Measurements from ENCODE around the gene SLC44A3.

Gene SLC44A3

DNA sequence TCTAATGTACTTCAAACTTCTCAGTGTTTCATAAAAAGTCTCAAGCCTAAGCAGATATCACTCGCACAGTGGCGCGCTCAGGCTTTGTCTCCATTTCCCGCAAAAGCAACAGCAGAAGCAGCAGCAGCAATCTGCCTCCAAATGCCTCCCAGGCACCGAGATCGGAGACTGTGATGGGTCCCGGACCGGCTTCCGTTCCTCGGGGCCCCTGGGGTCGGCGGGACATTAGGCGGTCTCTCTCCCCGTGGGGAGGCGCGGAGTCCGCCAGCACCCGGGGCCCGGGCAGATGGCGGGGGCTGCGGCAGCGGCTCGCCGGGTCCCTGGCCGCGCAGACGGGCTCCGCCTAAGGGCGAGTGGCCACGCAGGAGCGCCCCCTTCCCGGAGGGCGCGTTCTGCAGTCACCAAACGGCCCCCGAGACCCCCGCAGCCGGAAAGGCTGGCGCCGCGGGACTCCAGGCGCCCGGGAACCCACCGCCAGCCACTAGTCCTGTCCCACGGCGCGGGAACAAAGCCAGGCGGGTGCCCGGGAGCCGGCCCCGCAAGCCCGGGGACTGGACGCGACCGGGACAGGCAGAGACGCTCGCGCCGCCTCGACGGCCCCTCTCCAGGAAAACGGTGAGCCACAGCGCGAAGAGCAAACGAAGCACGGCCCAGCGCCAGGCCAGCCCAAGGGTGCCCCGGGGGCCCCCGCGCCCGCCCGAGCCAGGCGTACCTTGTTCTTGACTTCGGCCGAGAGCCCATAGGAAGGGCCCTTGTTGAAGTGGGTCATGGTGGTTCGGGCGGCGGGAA is 106.2 kb downstream of the SLC44A3 start:
- DNase-seq (ENCODE audit: low read depth, low spot score) = no peak
- H3K36me3 ChIP-seq (ENCODE audit: insufficient read depth, low read length) = peaks cover 17% of the 10 kb centered on the region
- no peaks in the 10 kb centered on the region for H3K9me3 ChIP-seq (ENCODE audit: low read depth, low read length)
- TF ChIP-seq FOXP2 (optimal IDR thresholded peaks at IDR 0.05; ENCODE audit: control extremely low read depth, extremely low read length, insufficient read depth) (no peak), POLR2AphosphoS5 (IDR thresholded peaks at IDR 0.05; ENCODE audit: borderline replicate concordance, low read depth, low read length) (no peak), EZH2 (IDR thresholded peaks at IDR 0.05) (no peak)
- H3K9ac ChIP-seq (ENCODE audit: insufficient read length) = peak overlapping the region; percentile 93
- H3K4me3 ChIP-seq = peak overlapping the region; percentile 94
- H3K27ac ChIP-seq = peak overlapping the region; percentile 96

DNA sequence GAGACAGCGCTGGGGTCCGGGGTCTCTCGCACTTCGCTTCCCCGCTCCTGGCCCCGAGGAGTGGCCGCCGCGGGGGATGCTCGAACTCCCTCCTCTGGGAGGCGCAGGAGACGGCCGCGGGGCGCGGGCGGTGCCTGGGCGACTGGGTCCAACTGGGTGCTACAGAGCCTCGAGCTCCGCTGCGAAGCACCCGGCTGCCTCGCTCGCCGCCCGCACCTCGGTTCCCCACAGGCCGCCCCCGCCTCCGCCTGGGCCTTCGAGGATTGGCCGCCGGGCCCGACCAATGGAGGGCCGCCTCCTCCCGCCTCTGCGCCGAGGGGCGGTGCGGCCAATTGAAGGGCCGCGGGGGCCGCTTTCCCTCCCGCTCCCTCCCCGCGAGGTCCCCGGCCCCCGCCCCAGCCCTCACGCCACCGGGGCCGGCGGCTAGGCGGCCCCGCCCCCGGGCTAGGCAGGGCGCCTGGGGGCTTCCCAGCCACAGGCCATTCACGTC is 106.8 kb downstream of the SLC44A3 start, which contains the start of gene CNN3:
TSS of gene CNN3 (minus strand) at position 196 of the 490 bp plus-strand sequence. CDS start 216 bp downstream, outside the sequence.
- peak within 1 kb of the TSS; percentile 94 for H3K4me3 ChIP-seq
- TF ChIP-seq POLR2AphosphoS5 (IDR thresholded peaks at IDR 0.05; ENCODE audit: borderline replicate concordance, low read depth, low read length) = peak; percentile 89; the same call in 1 of the 2 replicates
- TF ChIP-seq FOXP2 (optimal IDR thresholded peaks at IDR 0.05; ENCODE audit: control extremely low read depth, extremely low read length, insufficient read depth) = no peak
- TF ChIP-seq EZH2 (IDR thresholded peaks at IDR 0.05) = no peak
- H3K27ac ChIP-seq = peak within 1 kb of the TSS; percentile 96
- H3K9ac ChIP-seq (ENCODE audit: insufficient read length) = peak within 1 kb of the TSS; percentile 93
- no peak for DNase-seq (ENCODE audit: low read depth, low spot score)
- no peaks in the 10 kb centered on the region for H3K9me3 ChIP-seq (ENCODE audit: low read depth, low read length)
- peaks cover 13% of the 10 kb centered on the region for H3K36me3 ChIP-seq (ENCODE audit: insufficient read depth, low read length)

DNA sequence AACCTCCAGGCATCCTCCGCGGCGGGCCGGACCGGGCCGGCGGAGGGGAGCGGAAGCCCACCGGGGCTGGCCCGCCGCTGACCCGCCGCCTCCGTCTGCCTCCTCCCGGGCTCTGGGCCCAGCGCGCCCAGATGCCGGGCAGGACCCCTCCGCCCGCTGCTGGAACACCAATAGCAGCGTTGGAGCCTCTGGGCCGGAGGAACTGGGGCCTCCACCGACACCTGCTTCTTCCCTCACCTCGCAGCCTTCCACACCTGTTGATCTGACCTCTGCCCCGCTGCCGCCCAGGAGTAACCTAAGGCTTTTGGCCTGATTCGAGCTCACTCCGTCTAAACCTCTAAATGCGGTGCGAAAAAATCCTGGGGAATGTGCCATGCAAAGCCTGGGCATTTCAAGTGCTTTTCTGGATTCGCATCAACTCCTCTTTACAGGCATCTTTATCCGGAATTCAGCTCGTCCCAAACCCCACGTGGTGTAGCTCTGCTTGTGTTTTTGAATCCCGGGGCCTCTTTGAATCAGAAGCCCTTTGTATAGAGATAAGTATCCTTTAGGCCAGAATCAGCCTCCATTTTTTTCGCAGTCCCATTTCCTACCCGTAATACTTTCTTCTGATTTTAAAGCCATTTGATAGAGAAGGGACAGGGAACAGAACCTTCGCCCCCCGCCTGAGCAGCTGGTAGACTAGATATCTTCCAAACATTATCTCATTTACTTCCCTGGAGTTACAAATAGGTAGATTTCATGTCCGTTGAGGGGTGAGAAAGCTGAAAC is 107.4 kb downstream of the SLC44A3 start:
- Histone ChIP-seq H3K4me3 (peak overlapping the region; percentile 94), H3K27ac (no peak overlapping the region), H3K9me3 (ENCODE audit: low read depth, low read length) (no peaks in the 10 kb centered on the region), H3K9ac (ENCODE audit: insufficient read length) (no peak overlapping the region), H3K36me3 (ENCODE audit: insufficient read depth, low read length) (peaks cover 11% of the 10 kb centered on the region)
- TF ChIP-seq EZH2 (IDR thresholded peaks at IDR 0.05) = no peak
- TF ChIP-seq FOXP2 (optimal IDR thresholded peaks at IDR 0.05; ENCODE audit: control extremely low read depth, extremely low read length, insufficient read depth) = no peak
- TF ChIP-seq POLR2AphosphoS5 (IDR thresholded peaks at IDR 0.05; ENCODE audit: borderline replicate concordance, low read depth, low read length) = no peak
- DNase-seq (ENCODE audit: low read depth, low spot score) = no peak

- H3K9ac ChIP-seq (ENCODE audit: insufficient read length) = no peak overlapping the region
- TF ChIP-seq FOXP2 (optimal IDR thresholded peaks at IDR 0.05; ENCODE audit: control extremely low read depth, extremely low read length, insufficient read depth) = no peak
- H3K9me3 ChIP-seq (ENCODE audit: low read depth, low read length) = no peaks in the 10 kb centered on the region
- H3K27ac ChIP-seq = no peak overlapping the region
- no peak overlapping the region for H3K4me3 ChIP-seq
- no peak for DNase-seq (ENCODE audit: low read depth, low spot score)
- peaks cover 7% of the 10 kb centered on the region for H3K36me3 ChIP-seq (ENCODE audit: insufficient read depth, low read length)
Observed at GRCh38 chr1:94928293-94928939, 108.3 kb downstream of the SLC44A3 start.

DNA sequence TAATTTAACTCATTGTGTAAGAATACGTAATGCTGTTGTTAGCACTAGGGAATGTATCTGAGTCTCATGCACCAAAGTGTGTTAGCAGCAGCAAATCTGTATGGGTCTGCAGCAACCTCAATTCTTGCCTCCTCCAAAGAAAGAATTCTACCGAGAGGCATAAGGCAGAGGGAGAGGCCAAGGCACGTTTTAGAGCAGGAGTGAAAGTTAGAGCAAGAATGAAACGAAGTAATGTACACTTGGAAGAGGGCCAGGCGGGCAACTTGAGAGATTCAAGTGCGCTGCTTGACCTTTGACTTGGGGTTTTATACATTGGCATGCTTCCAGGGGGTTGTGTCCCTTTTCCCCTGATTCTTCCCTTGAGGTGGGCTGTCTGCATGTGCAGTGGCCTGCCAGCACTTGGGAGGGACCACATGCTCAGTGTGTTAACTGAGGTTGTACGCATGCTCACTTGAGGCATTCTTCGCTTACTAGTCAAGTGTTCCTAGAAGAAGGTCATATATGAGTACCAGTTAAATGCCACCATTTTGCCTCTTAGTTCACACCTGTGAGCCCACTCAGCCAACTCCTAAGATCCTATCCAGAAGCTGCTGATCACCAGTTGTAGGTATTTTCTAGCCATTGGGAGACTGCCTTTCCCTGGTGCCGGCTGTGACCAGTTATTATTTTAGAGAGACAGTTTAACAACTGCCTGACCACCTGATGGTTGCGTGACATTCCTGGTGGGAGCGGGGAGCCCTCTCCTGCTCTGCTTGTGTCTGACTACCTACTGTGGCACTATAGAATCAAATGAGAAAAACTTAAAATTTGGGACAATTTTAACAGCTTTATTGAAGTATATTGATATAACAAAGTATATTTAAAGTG is 109.4 kb downstream of the SLC44A3 start:
- no peak for DNase-seq (ENCODE audit: low read depth, low spot score)
- TF ChIP-seq POLR2AphosphoS5 (IDR thresholded peaks at IDR 0.05; ENCODE audit: borderline replicate concordance, low read depth, low read length) = no peak
- TF ChIP-seq FOXP2 (optimal IDR thresholded peaks at IDR 0.05; ENCODE audit: control extremely low read depth, extremely low read length, insufficient read depth) = no peak
- TF ChIP-seq EZH2 (IDR thresholded peaks at IDR 0.05) = no peak
- H3K9me3 ChIP-seq (ENCODE audit: low read depth, low read length) = no peaks in the 10 kb centered on the region
- H3K36me3 ChIP-seq (ENCODE audit: insufficient read depth, low read length) = no peaks in the 10 kb centered on the region
- no peak overlapping the region for H3K9ac ChIP-seq (ENCODE audit: insufficient read length)
- H3K4me3 ChIP-seq = no peak overlapping the region
- no peak overlapping the region for H3K27ac ChIP-seq

GRCh38 chr1:94931254-94931841 is 111.2 kb downstream of the SLC44A3 start:
- no peak for TF ChIP-seq FOXP2 (optimal IDR thresholded peaks at IDR 0.05; ENCODE audit: control extremely low read depth, extremely low read length, insufficient read depth)
- TF ChIP-seq POLR2AphosphoS5 (IDR thresholded peaks at IDR 0.05; ENCODE audit: borderline replicate concordance, low read depth, low read length) = no peak
- TF ChIP-seq EZH2 (IDR thresholded peaks at IDR 0.05) = no peak
- no peak for DNase-seq (ENCODE audit: low read depth, low spot score)
- Histone ChIP-seq H3K9ac (ENCODE audit: insufficient read length) (no peak overlapping the region), H3K36me3 (ENCODE audit: insufficient read depth, low read length) (no peaks in the 10 kb centered on the region), H3K4me3 (no peak overlapping the region), H3K27ac (no peak overlapping the region), H3K9me3 (ENCODE audit: low read depth, low read length) (no peaks in the 10 kb centered on the region)

DNA sequence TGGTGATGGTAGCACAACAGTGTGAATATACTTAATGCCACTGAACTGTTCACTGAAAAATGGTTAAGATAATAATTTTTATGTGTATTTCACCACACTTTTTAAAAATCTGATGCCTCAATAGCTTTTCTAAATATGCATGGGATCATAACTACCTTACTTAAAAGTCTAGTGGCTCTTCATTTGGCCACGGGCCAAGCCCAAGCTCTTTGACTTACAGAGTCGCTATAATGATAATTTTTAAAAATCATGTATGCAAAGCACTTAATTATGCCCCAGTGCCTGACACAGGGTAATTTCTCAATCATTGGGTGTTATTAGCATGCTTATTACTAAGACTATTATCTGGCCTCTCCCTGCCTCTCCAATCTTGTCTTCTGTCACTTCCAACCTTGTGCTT is 114.4 kb downstream of the SLC44A3 start:
- TF ChIP-seq EZH2 (IDR thresholded peaks at IDR 0.05) (no peak), POLR2AphosphoS5 (IDR thresholded peaks at IDR 0.05; ENCODE audit: borderline replicate concordance, low read depth, low read length) (no peak), FOXP2 (optimal IDR thresholded peaks at IDR 0.05; ENCODE audit: control extremely low read depth, extremely low read length, insufficient read depth) (no peak)
- H3K27ac ChIP-seq = peak overlapping the region; percentile 77
- no peak for DNase-seq (ENCODE audit: low read depth, low spot score)
- H3K36me3 ChIP-seq (ENCODE audit: insufficient read depth, low read length) = no peaks in the 10 kb centered on the region
- no peak overlapping the region for H3K4me3 ChIP-seq
- H3K9ac ChIP-seq (ENCODE audit: insufficient read length) = no peak overlapping the region
- no peaks in the 10 kb centered on the region for H3K9me3 ChIP-seq (ENCODE audit: low read depth, low read length)

Data from SK-N-MC (cell line).